Ovary (tissue), 9 donors: ENCODE measurements around the gene BMERB1. TPM values are rescaled to one million over a fixed set of nuclear protein-coding genes. Genes with fewer than 3 reads are reported as not detected.
A peak's percentile ranks its signal among the peaks of the same experiment; 100 is the strongest.

Experiments used
- DNase-seq, 5 donors: peaks; one replicate each; pipeline ENCODE4 v3.0.0-alpha.2; 2019 to 2020
- H3K27ac ChIP-seq, 2 donors: fragments of 200-600 bp; one replicate each; pipeline versions ENCODE4 v1.5.1 to v1.8.0; 2019 to 2022
- H3K27me3 ChIP-seq: fragments of 200-600 bp; one replicate; pipeline ENCODE4 v1.8.0; 2022
- H3K36me3 ChIP-seq: fragments of 200-600 bp; sonication (generic); one replicate; pipeline ENCODE4 v1.5.1; 2019
- H3K4me1 ChIP-seq: one replicate; pipeline ENCODE4 v1.8.1; 2013; ENCODE audit warnings: mild to moderate bottlenecking, moderate library complexity; ENCODE audit not compliant: insufficient read depth
- H3K4me3 ChIP-seq: fragments of 200-600 bp; sonication (generic); one replicate; pipeline ENCODE4 v1.5.1; 2017
- H3K9me3 ChIP-seq, 2 donors: fragments of 200-600 bp in 1 of 2; sonication (generic) in 1 of 2; one replicate each; pipeline versions ENCODE4 v1.5.1 to v1.8.1; 2013 to 2019; ENCODE audit warnings: mild to moderate bottlenecking in 1 of 2, moderate library complexity in 1 of 2
- EP300 ChIP-seq: sonication (generic); formaldehyde crosslinking; IDR thresholded peaks from one replicate; pipeline ENCODE4 v1.6.1; 2017; ENCODE audit warnings: antibody characterized with exemption
- POLR2A ChIP-seq: fragments of 450-650 bp; IDR thresholded peaks from one replicate; pipeline ENCODE4 v1.6.1; 2017; ENCODE audit warnings: antibody characterized with exemption, mild to moderate bottlenecking, moderate library complexity
- WGBS, 3 donors: extraction: QIAGEN DNeasy Blood & Tissue Kit in 1 of 3; methylation state at CpG; one replicate each; pipeline versions ENCODE4 v1.1.5 to v1.1.7; 2013 to 2017; 5-methylcytosine and 5-hydroxymethylcytosine counted together
- intact Hi-C, 4 donors: fragments of 100-400 bp; cut with DNase I; formaldehyde crosslinking; loops; one replicate each; pipeline versions ENCODE4 v1.11.0 to v1.15.1; 2022 to 2023
- polyA plus RNA-seq, 2 donors: library from polyadenylated mRNA; stranded (reverse); fragments of 200-250 nt in 1 of 2; fragments of 350-450 nt in 1 of 2; fragmentation: Illumina TruSeq in 1 of 2; extraction: RNeasy Lipid Tissue Mini Kit (QIAGEN cat#74804) in 1 of 2; gene quantifications; one replicate each; pipeline ENCODE4 v1.2.3, GENCODE V29; 2013 to 2014
- total RNA-seq, 7 donors: library from RNA; depleted of rRNA in 2 of 7; stranded (reverse); fragments of >200 nt in 2 of 7; fragmentation: NEBNext Ultra II Directional in 3 of 7; extraction: Animal tissue kit (Norgen Biotek cat#: 25700) in 3 of 7; gene quantifications; one replicate each; pipeline versions ENCODE4 v1.1.0 to v1.2.4, GENCODE V29; 2016 to 2023
- TF ChIP-seq, protein P1 (sequence below), 3 donors: fragments of 450-650 bp in 2 of 3; fragments of 200-600 bp in 1 of 3; IDR thresholded peaks; one replicate each; pipeline versions ENCODE4 v1.5.1 to v1.8.0; 2016 to 2022; ENCODE audit warnings: antibody characterized with exemption in 3 of 3, mild to moderate bottlenecking in 1 of 3
- donor health status: DM: no; HTN: no; CAD: no; lungs with moderate emphysema.
- donor health status: DM: no; HTN: no; CAD: no.
- donor health status: Bipolar disorder and iron deficiency.
- donor health status: DM: yes; HTN: yes; CAD: no.
- donor health status: DM: no; HTN: no; CAD: no.
- donor health status: DM: yes; HTN: yes; CAD: no.

Gene BMERB1
- total and polyA plus RNA-seq, 9 donors, result 22.6 to 77.5 (median 65.2) TPM

DNA sequence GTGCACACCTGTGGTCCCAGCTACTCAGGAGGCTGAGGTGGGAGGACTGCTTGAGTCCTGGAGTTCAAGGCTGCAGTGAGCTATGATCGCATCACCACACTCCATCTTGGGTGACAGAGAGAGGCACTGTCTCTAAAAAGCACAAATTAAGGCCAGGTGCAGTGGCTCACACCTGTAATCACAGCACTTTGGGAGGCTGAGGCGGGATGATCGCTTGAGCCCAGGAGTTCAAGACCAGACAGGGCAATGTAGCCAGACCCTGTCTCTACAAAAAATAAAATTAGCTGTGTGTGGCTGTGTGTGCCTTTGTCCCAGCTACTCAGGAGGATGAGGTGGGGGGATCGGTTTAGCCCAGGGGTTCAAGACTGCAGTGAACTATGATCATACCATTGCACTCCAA lies 81.6 kb downstream of the BMERB1 start:
- no peak overlapping the region for H3K27ac ChIP-seq
- no peaks in the 10 kb centered on the region for H3K9me3 ChIP-seq

DNA sequence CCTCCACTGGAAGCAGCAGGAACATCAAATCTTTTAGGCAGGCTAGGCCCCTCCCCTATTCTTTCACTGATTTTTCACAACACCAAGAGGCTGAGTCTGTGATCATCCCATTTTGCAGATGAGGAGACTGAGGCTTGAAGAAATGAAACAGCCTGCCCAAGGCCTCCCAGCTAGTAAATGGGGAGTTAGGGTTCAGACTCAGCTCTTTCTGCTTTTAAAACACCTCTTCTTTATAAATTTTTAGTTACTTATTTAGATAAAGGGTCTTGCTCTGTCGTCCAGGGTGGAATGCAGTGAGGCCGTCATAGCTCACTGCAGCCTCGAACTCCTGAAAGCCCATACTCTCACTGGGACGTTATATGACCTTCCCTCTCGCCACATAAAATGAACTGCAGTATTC lies 82.2 kb downstream of the BMERB1 start:
- no peak overlapping the region for H3K4me3 ChIP-seq
- 94 to 98% (median 95%) methylated on average over 5 of the region's 5 CpGs for WGBS, 3 donors

More for the DNA sequence above, 81.6 kb downstream of the BMERB1 start:
- intact Hi-C loops, result no loop called here
- TF ChIP-seq POLR2A (no peak), EP300 (no peak)
- TF ChIP-seq, protein P1, sequence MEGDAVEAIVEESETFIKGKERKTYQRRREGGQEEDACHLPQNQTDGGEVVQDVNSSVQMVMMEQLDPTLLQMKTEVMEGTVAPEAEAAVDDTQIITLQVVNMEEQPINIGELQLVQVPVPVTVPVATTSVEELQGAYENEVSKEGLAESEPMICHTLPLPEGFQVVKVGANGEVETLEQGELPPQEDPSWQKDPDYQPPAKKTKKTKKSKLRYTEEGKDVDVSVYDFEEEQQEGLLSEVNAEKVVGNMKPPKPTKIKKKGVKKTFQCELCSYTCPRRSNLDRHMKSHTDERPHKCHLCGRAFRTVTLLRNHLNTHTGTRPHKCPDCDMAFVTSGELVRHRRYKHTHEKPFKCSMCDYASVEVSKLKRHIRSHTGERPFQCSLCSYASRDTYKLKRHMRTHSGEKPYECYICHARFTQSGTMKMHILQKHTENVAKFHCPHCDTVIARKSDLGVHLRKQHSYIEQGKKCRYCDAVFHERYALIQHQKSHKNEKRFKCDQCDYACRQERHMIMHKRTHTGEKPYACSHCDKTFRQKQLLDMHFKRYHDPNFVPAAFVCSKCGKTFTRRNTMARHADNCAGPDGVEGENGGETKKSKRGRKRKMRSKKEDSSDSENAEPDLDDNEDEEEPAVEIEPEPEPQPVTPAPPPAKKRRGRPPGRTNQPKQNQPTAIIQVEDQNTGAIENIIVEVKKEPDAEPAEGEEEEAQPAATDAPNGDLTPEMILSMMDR (IDR thresholded peaks at IDR 0.05), result no peak
- H3K4me1 ChIP-seq, result peaks cover 10% of the 10 kb centered on the region
- 87 to 99% (median 96%) methylated on average over 4 of the region's 4 CpGs for WGBS, 3 donors
- H3K4me3 ChIP-seq, result no peak overlapping the region
- DNase-seq, result no peak
- no peaks in the 10 kb centered on the region for H3K27me3 ChIP-seq
- H3K36me3 ChIP-seq, result no peaks in the 10 kb centered on the region

DNA sequence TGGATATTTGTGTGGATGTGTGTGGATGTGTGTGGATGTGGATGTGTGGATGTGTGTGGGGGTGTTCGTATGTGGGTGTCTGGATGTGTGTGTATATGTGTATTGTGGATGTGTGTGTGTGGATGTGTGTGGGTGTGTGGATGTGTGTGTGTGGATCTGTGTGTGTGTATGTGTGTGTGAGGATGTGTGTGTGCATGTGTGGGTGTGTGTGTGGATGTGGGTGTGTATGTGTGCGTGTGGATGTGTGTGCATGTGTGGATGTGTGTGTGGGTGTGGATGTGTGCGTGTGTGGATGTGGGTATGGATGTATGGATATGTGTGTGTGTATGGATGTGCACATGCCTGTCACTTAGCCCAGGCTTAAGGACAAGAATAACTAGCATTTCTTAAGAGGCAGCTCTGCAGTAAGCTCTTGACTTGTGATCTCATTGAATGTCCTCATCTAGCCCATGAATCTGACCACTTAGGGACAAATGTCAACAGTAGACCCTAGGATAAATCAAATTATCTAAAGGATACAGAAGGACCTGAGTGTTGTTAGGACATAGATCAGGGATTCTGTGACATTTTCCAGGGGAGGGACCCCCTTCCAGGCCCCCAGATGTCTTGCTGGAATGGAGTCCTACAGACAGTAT lies 83.5 kb downstream of the BMERB1 start:
- TF ChIP-seq, protein P1 (IDR thresholded peaks at IDR 0.05), result no peak
- no peak for TF ChIP-seq EP300
- no peak for TF ChIP-seq POLR2A
- H3K36me3 ChIP-seq, result no peaks in the 10 kb centered on the region
- DNase-seq, result no peak
- WGBS, 3 donors, result 95 to 98% (median 97%) methylated on average over 3 of the region's 3 CpGs
- no peaks in the 10 kb centered on the region for H3K27me3 ChIP-seq
- intact Hi-C loops, result no loop called here
- H3K9me3 ChIP-seq, result no peaks in the 10 kb centered on the region
- no peak overlapping the region for H3K4me3 ChIP-seq
- peaks cover 22% of the 10 kb centered on the region for H3K4me1 ChIP-seq
- no peak overlapping the region for H3K27ac ChIP-seq

More for the DNA sequence above, 82.2 kb downstream of the BMERB1 start:
- TF ChIP-seq, protein P1 (IDR thresholded peaks at IDR 0.05), result no peak
- TF ChIP-seq EP300 (no peak), POLR2A (no peak)
- intact Hi-C loops, result no loop called here
- Histone ChIP-seq H3K9me3 (no peaks in the 10 kb centered on the region), H3K36me3 (no peaks in the 10 kb centered on the region), H3K27me3 (no peaks in the 10 kb centered on the region), H3K27ac (no peak overlapping the region), H3K4me1 (peaks cover 16% of the 10 kb centered on the region)
- DNase-seq, result no peak

DNA sequence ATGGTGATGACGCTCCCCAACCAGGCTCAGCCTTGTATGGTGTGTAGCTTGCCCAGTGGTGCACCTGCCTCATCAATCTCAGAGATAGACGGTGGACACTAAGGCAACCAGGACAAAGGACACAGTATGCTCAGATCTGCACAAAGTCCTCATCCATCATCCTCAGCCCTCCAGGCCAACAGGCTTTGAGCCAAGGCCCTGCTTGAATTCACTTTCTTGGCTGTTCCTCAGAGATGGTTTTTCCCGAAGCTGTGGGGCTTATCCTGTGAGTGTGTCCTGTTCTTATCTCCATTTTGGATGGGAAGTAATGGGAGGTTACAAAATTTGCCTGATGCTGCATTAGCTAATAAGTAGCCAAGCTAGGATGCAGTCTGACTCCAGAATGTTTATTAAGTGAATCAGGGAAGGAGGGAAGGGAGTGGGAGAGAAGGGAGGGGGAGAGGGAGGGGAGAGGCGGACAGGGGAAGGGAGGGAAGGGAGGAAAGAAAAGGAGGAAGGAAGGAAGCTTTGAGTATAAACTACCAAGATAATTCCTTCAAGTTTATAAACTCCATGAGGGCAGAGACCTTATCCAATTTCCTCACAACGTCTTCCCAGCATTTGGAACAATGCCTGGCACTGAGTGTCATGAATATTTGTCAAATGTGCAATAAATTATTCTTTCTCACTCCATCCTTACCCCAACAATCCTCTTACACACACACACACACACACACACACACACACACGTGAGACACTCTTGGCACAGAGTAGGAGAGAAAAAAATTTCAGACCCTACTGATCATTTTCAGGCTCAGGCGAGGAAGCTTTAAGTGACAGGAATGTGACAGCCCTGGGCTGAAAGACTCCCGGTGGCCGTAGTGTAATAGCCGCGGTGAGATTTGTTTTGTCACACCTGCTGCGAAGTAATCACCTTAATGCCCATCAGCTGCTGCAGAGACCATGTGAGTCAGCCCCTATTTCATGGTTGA lies 84.3 kb downstream of the BMERB1 start:
- peak; percentile 63 to 83 (median 71) for DNase-seq

More for the DNA sequence above, 84.3 kb downstream of the BMERB1 start:
- intact Hi-C loops, result no loop called here
- TF ChIP-seq POLR2A, result no peak
- no peak for TF ChIP-seq EP300
- TF ChIP-seq, protein P1 (IDR thresholded peaks at IDR 0.05), result no peak
- Histone ChIP-seq H3K9me3 (no peaks in the 10 kb centered on the region), H3K4me3 (no peak overlapping the region), H3K36me3 (no peaks in the 10 kb centered on the region), H3K27me3 (no peaks in the 10 kb centered on the region), H3K27ac (peak overlapping the region in 1 of 2 donors; percentile 4), H3K4me1 (peaks cover 23% of the 10 kb centered on the region)
- 42 to 47% (median 47%) methylated on average over 12 of the region's 12 CpGs for WGBS, 3 donors
